LNCaP clone FGC (cell line): ENCODE data around the gene PKP2.

ENCODE experiments used
- DNase-seq: peaks from one replicate; pipeline ENCODE4 v3.0.0-alpha.2; 2011; ENCODE audit warnings: low read depth
- H3K4me3 ChIP-seq: 2 replicates; pipeline ENCODE4 v1.5.1; 2011; ENCODE audit warnings: mild to moderate bottlenecking, low read depth, low read length, control low read depth
- TF ChIP-seq, protein P1 (sequence below): IDR thresholded peaks from 2 replicates; pipeline ENCODE4 v1.5.1; 2012; ENCODE audit warnings: mild to moderate bottlenecking; ENCODE audit not compliant: control insufficient read depth, insufficient read depth; ENCODE audit errors: extremely low read depth

The PKP2 gene

DNA sequence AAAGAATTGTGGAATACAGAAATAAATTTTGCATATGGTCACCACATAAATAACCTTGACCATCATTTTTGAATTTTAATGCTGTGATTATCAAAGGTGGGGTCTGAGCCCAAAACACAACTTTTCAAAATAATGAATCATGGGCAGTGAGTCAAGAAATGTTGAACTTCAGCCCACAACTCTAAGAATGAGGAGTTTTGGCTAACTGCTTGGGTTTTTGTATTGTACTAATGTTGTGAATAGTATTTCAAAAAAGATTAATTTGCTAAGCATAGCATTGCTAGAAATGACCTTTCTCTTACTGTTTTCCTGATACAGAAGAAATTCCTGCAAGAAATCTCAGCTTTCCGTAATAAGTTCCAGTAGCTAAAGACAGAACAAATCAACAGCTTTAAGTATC is 116.5 kb downstream of the PKP2 start:
- H3K4me3 ChIP-seq = no peak overlapping the region
- DNase-seq = no peak
- TF ChIP-seq, protein P1, sequence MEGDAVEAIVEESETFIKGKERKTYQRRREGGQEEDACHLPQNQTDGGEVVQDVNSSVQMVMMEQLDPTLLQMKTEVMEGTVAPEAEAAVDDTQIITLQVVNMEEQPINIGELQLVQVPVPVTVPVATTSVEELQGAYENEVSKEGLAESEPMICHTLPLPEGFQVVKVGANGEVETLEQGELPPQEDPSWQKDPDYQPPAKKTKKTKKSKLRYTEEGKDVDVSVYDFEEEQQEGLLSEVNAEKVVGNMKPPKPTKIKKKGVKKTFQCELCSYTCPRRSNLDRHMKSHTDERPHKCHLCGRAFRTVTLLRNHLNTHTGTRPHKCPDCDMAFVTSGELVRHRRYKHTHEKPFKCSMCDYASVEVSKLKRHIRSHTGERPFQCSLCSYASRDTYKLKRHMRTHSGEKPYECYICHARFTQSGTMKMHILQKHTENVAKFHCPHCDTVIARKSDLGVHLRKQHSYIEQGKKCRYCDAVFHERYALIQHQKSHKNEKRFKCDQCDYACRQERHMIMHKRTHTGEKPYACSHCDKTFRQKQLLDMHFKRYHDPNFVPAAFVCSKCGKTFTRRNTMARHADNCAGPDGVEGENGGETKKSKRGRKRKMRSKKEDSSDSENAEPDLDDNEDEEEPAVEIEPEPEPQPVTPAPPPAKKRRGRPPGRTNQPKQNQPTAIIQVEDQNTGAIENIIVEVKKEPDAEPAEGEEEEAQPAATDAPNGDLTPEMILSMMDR = no peak

DNA sequence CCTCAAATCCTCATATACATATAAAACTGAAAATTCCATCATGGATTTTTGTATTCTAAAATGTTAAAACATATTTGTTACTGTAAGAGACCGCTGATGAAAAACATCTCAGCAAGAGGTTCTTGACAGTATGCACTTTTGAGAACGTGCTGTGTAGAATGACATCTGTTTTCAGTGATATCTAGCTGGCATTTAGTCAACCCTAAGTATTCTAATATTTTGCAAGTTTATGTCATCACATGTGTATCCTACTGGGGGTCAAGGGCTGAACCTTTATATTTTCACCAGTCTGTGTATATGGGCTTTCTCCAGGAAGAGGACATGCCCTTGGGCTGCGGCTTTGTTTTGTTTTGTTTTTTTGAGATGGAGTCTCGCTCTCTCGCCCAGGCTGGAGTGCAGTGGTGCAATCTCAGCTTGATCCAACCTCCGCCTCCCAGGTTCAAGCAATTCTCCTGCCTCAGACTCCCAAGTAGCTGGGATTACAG is 118.8 kb downstream of the PKP2 start:
- TF ChIP-seq, protein P1 = no peak

DNA sequence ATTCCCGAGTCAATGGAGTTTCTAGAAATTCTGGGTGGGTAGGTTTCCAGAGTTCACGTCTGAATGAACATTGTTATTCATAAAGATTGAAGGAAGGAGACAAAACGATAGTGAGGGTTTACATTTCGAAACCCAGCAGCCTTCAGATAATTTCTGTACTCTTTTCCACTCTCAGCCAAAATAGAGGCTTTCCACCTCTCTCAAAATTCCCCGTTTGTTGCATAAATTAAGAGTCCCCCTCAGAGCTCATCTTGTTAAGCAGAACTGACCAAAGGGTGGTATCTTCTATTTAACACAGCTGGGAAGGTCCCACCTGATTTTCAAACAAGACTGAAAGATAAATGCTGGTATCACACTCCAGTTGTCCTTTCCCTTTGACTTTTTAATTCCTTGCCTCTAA is 119.4 kb downstream of the PKP2 start:
- TF ChIP-seq, protein P1 = no peak
- DNase-seq = no peak
- no peak overlapping the region for H3K4me3 ChIP-seq

More for the DNA sequence above, 118.8 kb downstream of the PKP2 start:
- no peak overlapping the region for H3K4me3 ChIP-seq
- DNase-seq = no peak

- TF ChIP-seq, protein P1 = no peak
- H3K4me3 ChIP-seq = no peak overlapping the region
- DNase-seq = no peak
These were observed 120.3 kb downstream of the PKP2 start for GRCh38 chr12:32776258-32776657.

GRCh38 chr12:32773691-32774090 is 122.9 kb downstream of the PKP2 start:
- TF ChIP-seq, protein P1 = no peak
- DNase-seq = no peak
- no peak overlapping the region for H3K4me3 ChIP-seq

GRCh38 chr12:32770141-32770540 is 126.4 kb downstream of the PKP2 start:
- H3K4me3 ChIP-seq = no peak overlapping the region
- TF ChIP-seq, protein P1 = no peak
- DNase-seq = no peak

- DNase-seq = no peak
- H3K4me3 ChIP-seq = no peak overlapping the region
- TF ChIP-seq, protein P1 = no peak
These were observed 128.1 kb downstream of the PKP2 start for GRCh38 chr12:32768518-32768917.
